HepG2 (cell line): ENCODE data around the gene LYPD4. TPM values are rescaled to one million over a fixed set of nuclear protein-coding genes. Genes with fewer than 3 reads are reported as not detected.
A peak's percentile ranks its signal among the peaks of the same experiment; 100 is the strongest.

ENCODE experiments used
- ATF1 ChIP-seq: IDR thresholded peaks from 2 replicates; pipeline ENCODE4 v1.6.1; 2016; ENCODE audit warnings: mild to moderate bottlenecking, control low read depth
- BCL6 ChIP-seq: IDR thresholded peaks from 2 replicates; pipeline ENCODE4 v1.6.1; 2016; ENCODE audit warnings: missing genetic modification reagents, missing compliant biosample characterization
- CBX1 ChIP-seq: IDR thresholded peaks from one replicate; pipeline ENCODE4 v1.6.1; 2016; ENCODE audit warnings: antibody characterized with exemption, low read depth
- DMTF1 ChIP-seq: sonication (generic); formaldehyde crosslinking; IDR thresholded peaks from 2 replicates; pipeline ENCODE4 v1.4.0; 2020; ENCODE audit warnings: mild to moderate bottlenecking, missing genetic modification reagents
- HINFP ChIP-seq: sonication (generic); formaldehyde crosslinking; IDR thresholded peaks from 2 replicates; pipeline ENCODE4 v1.4.0; 2020; ENCODE audit warnings: low read depth, mild to moderate bottlenecking, missing genetic modification reagents
- IRF1 ChIP-seq: sonication (generic); formaldehyde crosslinking; IDR thresholded peaks from 2 replicates; pipeline ENCODE4 v1.4.0; 2020; ENCODE audit warnings: low read depth, mild to moderate bottlenecking, missing genetic modification reagents
- ISX ChIP-seq: sonication (generic); formaldehyde crosslinking; conservative IDR thresholded peaks from 2 replicates; pipeline ENCODE4 v1.5.0; 2020; ENCODE audit warnings: missing genetic modification reagents
- NCOR1 ChIP-seq: fragments of 200-600 bp; sonication (generic); IDR thresholded peaks from 2 replicates; pipeline ENCODE4 v1.7.0; 2017; ENCODE audit warnings: antibody characterized with exemption, low read length, borderline replicate concordance
- PHF8 ChIP-seq: sonication (generic); formaldehyde crosslinking; IDR thresholded peaks from 2 replicates; pipeline ENCODE4 v1.5.0; 2020; ENCODE audit warnings: missing genetic modification reagents
- SAFB2 ChIP-seq: sonication (generic); formaldehyde crosslinking; IDR thresholded peaks from 2 replicates; pipeline ENCODE4 v1.5.1; 2020; ENCODE audit warnings: missing genetic modification reagents, low read depth, mild to moderate bottlenecking, borderline replicate concordance
- SIX4 ChIP-seq: sonication (generic); formaldehyde crosslinking; IDR thresholded peaks from 2 replicates; pipeline ENCODE4 v1.4.0; 2020; ENCODE audit warnings: missing genetic modification reagents
- SP140L ChIP-seq: sonication (generic); formaldehyde crosslinking; IDR thresholded peaks from 2 replicates; pipeline ENCODE4 v1.4.0; 2020; ENCODE audit warnings: missing genetic modification reagents, borderline replicate concordance
- XBP1 ChIP-seq: sonication (generic); formaldehyde crosslinking; IDR thresholded peaks from 2 replicates; pipeline ENCODE4 v1.5.0; 2020; ENCODE audit warnings: missing genetic modification reagents
- XRCC5 ChIP-seq: fragments of 200-400 bp; formaldehyde crosslinking; optimal IDR thresholded peaks from 2 replicates; pipeline ENCODE3; 2017; ENCODE audit warnings: mild to moderate bottlenecking, low read length
- ZBTB34 ChIP-seq: sonication (generic); formaldehyde crosslinking; IDR thresholded peaks from 2 replicates; pipeline ENCODE4 v1.8.0; 2022; ENCODE audit warnings: mild to moderate bottlenecking, missing genetic modification reagents
- ZEB1 ChIP-seq: IDR thresholded peaks from 2 replicates; pipeline ENCODE4 v1.6.1; 2012; ENCODE audit warnings: mild to moderate bottlenecking, low read depth, inconsistent platforms; ENCODE audit not compliant: insufficient replicate concordance
- ZNF121 ChIP-seq: sonication (generic); formaldehyde crosslinking; IDR thresholded peaks from 2 replicates; pipeline ENCODE4 v1.5.0; 2020; ENCODE audit warnings: mild to moderate bottlenecking, missing genetic modification reagents
- ZNF282 ChIP-seq: fragments of 450-650 bp; IDR thresholded peaks from 2 replicates; pipeline ENCODE4 v1.6.1; 2018; ENCODE audit not compliant: partially characterized antibody
- ZNF34 ChIP-seq: sonication (generic); formaldehyde crosslinking; IDR thresholded peaks from 2 replicates; pipeline ENCODE4 v1.4.0; 2020; ENCODE audit warnings: mild to moderate bottlenecking, missing genetic modification reagents, borderline replicate concordance
- ZNF432 ChIP-seq: sonication (generic); formaldehyde crosslinking; IDR thresholded peaks from 2 replicates; pipeline ENCODE4 v1.5.0; 2020; ENCODE audit warnings: missing genetic modification reagents, mild to moderate bottlenecking, borderline replicate concordance
- ZNF567 ChIP-seq: sonication (generic); formaldehyde crosslinking; IDR thresholded peaks from 2 replicates; pipeline ENCODE4 v1.8.1; 2023; ENCODE audit warnings: mild to moderate bottlenecking, missing genetic modification reagents, borderline replicate concordance
- ZNF644 ChIP-seq: IDR thresholded peaks from 2 replicates; pipeline ENCODE4 v1.6.1; 2016; ENCODE audit warnings: low read depth
- ZNF776 ChIP-seq: sonication (generic); formaldehyde crosslinking; IDR thresholded peaks from 2 replicates; pipeline ENCODE4 v1.4.0; 2020; ENCODE audit warnings: mild to moderate bottlenecking, missing genetic modification reagents
- ZNF780A ChIP-seq: sonication (generic); formaldehyde crosslinking; IDR thresholded peaks from 2 replicates; pipeline ENCODE4 v1.8.0; 2022; ENCODE audit warnings: mild to moderate bottlenecking, missing genetic modification reagents, moderate library complexity
- polyA plus RNA-seq, 8 experiments: library from polyadenylated mRNA; depleted of rRNA in 3 of 8; stranded (reverse) in 7 of 8; unstranded in 1 of 8; fragments of >200 nt; fragmentation: Illumina TruSeq in 4 of 8; extraction: Trizol in 4 of 8; gene quantifications; 2 replicates each; pipeline versions ENCODE4 v1.2.1 to v1.2.3, GENCODE V29; 2011 to 2016; ENCODE audit warnings: low read depth in 4 of 8, missing spikeins in 1 of 8, mixed read lengths in 1 of 8; ENCODE audit not compliant: insufficient read depth in 1 of 8
- total RNA-seq, 5 experiments: library from RNA; depleted of rRNA; stranded (reverse); fragments of >200 nt; fragmentation: Illumina TruSeq; extraction: Trizol; gene quantifications; 2 replicates each; pipeline ENCODE4 v1.2.3, GENCODE V29; 2016; ENCODE audit warnings: low read depth in 1 of 5

LYPD4 gene
- total and polyA plus RNA-seq, 2 of the 13 experiments (the other 11 are each of a cell fraction or from before 2014, with no cell fraction given), result not detected

GRCh38 chr19:41887711-41888382 lies 43.4 kb upstream of the LYPD4 start (continued):
- TF ChIP-seq HINFP (CRISPR knock-in tag), result no peak
- no peak for TF ChIP-seq ZNF776 (CRISPR knock-in tag)
- TF ChIP-seq ISX, result no peak
- TF ChIP-seq ZBTB34, result 0 out of 2 replicates have a peak, but pooled peaks have one; percentile 47
- TF ChIP-seq ZNF567, result no peak
- TF ChIP-seq PHF8 (CRISPR knock-in tag), result peak; percentile 51; the same call in 1 of the 2 replicates
- TF ChIP-seq IRF1 (CRISPR knock-in tag), result no peak
- TF ChIP-seq CBX1, result no peak
- peak; percentile 67; the same call in 1 of the 2 replicates for TF ChIP-seq ZNF34 (CRISPR knock-in tag)
- peak; percentile 82 for TF ChIP-seq XRCC5
- no peak for TF ChIP-seq ZNF644 (CRISPR knock-in tag)
- no peak for TF ChIP-seq XBP1
- no peak; the same call in 1 of the 2 replicates for TF ChIP-seq NCOR1
- no peak for TF ChIP-seq ZNF282
- no peak for TF ChIP-seq SP140L (CRISPR knock-in tag)
- TF ChIP-seq ZNF121 (CRISPR knock-in tag), result no peak
- no peak for TF ChIP-seq ATF1 (CRISPR knock-in tag)
- 0 out of 2 replicates have a peak, but pooled peaks have one; percentile 34 for TF ChIP-seq SAFB2 (CRISPR knock-in tag)
- no peak for TF ChIP-seq SIX4 (CRISPR knock-in tag)
- peak; percentile 68 for TF ChIP-seq BCL6 (CRISPR knock-in tag)
- TF ChIP-seq ZEB1, result peak; percentile 98
- no peak for TF ChIP-seq DMTF1 (CRISPR knock-in tag)
- TF ChIP-seq ZNF780A (CRISPR knock-in tag), result no peak
- TF ChIP-seq ZNF432 (CRISPR knock-in tag), result no peak
